VCaP (cell line): ENCODE data around the gene ERP44.
"Not testable (repeated sequence)": the region's sequence is repeated elsewhere in the genome, so short reads cannot be mapped to it uniquely, and the experiment has no call there.

ENCODE experiments used
- H3K27ac ChIP-seq: fragments of 450-650 bp; 2 replicates; pipeline ENCODE4 v1.5.1; 2017
- TF ChIP-seq, protein P1 (sequence below): fragments of 450-650 bp; conservative IDR thresholded peaks from 2 replicates; pipeline ENCODE4 v1.5.1; 2017; ENCODE audit warnings: mild to moderate bottlenecking, moderate library complexity

The ERP44 gene

DNA sequence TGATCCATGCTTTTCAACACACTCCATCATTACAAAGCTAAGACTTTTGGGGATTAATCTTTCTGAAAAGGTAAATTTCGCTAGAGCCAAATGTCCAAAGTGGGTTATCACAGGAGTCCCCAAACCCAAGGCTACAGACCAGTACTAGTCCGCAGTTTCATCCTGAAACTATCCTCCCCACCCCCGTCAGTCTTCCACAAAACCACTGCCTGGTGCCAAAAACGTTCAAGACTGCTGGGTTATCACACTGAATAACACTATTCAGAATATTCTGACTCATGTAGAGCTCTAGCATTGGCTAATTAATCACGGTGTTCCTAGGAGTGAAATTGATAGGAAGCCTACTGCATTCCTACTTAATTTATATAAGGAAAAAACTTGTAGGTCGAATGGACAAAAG, 24.7 kb downstream of the ERP44 start:
- H3K27ac ChIP-seq: no peak overlapping the region

DNA sequence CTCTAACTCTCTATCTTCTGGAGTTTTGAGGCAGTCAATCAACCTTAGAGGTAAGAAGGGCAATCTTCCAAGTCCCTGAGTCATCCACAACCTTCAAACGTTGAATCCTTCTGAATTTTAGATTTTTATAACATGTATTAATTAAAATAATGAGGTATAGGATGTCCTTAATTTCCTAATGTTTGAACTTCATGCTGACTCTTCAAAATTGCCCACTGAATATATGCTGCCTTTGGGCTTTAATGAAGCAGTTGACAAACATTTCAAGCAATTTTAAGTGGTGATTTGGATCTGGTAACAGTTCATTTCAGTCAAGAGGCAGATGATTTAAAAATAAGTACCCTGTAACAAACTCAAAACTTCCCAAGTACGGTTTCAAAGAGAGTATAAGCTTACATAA, 26.0 kb downstream of the ERP44 start:
- TF ChIP-seq, protein P1, sequence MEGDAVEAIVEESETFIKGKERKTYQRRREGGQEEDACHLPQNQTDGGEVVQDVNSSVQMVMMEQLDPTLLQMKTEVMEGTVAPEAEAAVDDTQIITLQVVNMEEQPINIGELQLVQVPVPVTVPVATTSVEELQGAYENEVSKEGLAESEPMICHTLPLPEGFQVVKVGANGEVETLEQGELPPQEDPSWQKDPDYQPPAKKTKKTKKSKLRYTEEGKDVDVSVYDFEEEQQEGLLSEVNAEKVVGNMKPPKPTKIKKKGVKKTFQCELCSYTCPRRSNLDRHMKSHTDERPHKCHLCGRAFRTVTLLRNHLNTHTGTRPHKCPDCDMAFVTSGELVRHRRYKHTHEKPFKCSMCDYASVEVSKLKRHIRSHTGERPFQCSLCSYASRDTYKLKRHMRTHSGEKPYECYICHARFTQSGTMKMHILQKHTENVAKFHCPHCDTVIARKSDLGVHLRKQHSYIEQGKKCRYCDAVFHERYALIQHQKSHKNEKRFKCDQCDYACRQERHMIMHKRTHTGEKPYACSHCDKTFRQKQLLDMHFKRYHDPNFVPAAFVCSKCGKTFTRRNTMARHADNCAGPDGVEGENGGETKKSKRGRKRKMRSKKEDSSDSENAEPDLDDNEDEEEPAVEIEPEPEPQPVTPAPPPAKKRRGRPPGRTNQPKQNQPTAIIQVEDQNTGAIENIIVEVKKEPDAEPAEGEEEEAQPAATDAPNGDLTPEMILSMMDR: no peak
- no peak overlapping the region for H3K27ac ChIP-seq

More for the DNA sequence above, 24.7 kb downstream of the ERP44 start:
- TF ChIP-seq, protein P1: no peak

DNA sequence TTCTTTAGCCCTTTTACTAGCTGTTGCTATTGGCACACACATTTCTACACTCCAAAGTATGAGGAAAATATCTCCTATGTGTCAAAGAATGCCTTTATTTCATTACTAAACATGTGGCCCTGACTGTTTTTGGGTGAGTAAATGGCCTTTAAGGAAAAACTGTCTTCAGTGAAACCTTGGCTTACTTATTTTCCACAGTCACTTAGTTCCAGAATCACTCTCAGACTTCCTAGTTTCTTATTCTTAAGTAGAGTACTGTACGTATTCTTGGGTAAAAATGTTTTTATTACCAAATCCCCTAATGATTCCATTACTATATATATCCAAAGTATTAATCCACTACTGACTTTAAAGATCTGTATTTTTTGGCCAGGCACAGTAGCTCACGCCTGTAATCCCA, 27.5 kb downstream of the ERP44 start:
- no peak overlapping the region for H3K27ac ChIP-seq
- TF ChIP-seq, protein P1: no peak

DNA sequence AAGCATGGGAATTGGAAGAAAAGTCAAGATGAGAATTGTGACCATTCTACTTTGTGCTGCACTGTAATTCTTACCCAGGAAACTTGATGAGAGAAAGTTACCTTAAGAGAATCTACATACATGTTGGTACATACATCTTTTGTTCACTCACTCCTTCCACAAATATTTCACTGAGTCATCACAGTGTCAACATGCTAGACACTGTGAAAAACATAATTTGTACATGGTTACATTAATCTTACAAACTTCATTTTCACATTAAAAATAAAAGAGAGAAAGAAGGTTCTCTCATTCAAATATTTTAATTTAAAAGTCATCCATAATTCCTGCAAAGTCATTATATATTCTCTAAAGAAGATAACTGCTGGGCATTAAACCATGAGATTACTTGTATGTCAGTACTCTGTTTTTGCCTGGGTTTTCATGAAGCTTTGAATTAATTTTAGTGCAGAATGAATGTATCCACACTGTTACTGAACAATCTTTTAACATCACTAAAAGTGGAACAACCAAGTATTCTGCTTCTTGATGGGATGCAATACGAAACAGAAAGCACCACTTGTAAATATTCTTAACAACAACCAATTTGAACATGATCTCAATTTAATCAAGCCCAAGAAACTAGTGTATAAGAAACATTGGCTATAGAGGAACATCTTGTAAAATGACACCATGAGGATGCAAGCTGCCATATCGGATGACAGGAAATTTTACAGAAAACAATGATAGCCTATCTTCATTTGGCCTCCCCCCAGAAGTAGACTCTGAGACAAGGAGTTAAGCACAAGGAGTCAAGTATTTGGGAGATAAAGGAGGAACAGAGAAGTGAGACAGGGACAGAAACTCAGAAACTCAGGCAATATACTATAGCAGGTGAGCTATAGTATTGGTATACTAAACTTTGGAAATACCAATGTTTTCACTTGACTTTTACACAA, 28.4 kb downstream of the ERP44 start:
- TF ChIP-seq, protein P1: no peak
- H3K27ac ChIP-seq: no peak overlapping the region

DNA sequence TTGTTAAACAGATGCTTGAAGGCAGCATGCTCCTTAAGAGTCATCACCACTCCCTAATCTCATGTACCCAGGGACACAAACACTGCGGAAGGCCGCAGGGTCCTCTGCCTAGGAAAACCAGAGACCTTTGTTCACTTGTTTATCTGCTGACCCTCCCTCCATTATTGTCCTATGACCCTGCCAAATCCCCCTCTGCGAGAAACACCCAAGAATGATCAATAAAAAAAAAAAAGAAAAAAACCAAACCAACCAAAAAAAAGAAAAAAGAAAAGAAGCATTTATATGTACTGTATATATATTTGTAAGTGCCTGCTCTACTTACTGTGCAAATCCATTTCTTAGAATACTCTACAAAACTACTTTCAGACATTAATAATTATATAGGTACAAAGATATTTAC, 29.7 kb downstream of the ERP44 start:
- H3K27ac ChIP-seq: not testable (repeated sequence)

DNA sequence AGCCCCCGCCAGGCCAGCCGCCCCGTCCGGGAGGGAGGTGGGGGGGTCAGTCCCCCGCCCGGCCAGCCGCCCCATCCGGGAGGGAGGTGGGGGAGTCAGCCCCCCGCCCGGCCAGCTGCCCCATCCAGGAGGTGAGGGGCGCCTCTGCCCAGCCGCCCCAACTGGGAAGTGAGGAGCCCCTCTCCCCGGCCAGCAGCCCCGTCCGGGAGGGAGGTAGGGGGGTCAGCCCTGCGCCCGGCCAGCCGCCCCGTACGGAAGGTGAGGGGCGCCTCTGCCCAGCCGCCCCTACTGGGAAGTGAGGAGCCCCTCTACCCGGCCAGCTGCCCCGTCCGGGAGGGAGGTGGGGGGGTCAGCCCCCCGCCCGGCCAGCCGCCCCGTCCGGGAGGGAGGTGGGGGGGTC, 30.8 kb downstream of the ERP44 start:
- not testable (repeated sequence) for H3K27ac ChIP-seq

DNA sequence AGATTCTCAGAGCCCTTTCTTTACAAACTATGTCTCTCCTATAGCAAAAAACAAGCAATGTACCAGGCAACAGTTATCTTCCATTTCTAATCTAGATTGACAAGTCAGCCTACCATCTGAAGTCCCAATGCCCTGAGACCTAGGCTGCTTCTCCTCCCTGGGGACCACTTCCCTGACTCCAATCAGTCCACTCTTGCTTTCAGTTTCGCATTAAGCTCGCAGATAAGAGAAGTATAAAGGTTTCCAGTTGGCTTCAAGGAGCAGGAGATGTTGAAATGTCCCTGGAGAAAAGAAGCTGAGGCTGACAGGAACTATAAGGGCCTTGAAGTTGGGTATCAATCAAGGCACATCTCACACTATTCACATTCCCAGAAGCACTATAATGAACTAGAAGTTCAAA, 32.3 kb downstream of the ERP44 start:
- TF ChIP-seq, protein P1: no peak
- H3K27ac ChIP-seq: no peak overlapping the region

DNA sequence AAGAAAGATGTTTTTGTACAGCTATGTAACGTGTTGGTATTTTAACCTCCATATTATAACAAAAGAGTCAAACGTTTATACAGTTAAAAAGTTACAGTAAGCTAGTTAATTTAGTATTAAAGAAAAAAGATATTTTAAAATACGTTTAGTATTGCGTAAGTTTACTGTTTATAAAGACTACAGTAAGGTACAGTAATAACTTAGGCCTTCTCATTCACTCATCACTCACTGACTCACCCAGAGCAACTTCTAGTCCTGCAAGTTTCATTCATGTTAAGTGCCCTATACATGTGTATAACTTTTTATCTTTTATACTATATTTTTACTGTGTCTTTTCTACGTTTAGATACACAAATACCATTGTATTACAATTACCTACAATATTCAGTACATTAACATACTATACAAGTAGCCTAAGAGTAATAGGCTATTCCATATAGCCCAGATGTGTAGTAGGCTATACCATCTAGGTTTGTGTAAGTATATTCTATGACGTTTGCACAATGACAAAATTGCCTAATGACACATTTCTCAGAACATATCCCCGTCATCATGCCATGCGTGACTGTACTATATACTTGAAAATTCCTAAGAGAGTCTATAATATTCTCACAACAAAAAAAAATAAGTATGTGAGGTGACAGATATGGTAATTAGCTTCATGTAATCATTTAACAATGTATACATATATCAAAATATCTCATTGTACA, 33.8 kb downstream of the ERP44 start:
- TF ChIP-seq, protein P1: no peak
- no peak overlapping the region for H3K27ac ChIP-seq
